ENCODE results near the gene CPA4.

Gene CPA4

GRCh38 chr7:130366564-130366963 is 73.6 kb downstream of the CPA4 start:
- DNase-seq: no peak

GRCh38 chr7:130367088-130367755 is 74.3 kb downstream of the CPA4 start:
- DNase-seq: no peak

- no peak for DNase-seq
Observed at GRCh38 chr7:130367836-130368746, 75.1 kb downstream of the CPA4 start.

GRCh38 chr7:130369110-130369711 is 76.2 kb downstream of the CPA4 start:
- no peak for DNase-seq

- no peak for DNase-seq
Observed at GRCh38 chr7:130369831-130370550, 77.0 kb downstream of the CPA4 start.

GRCh38 chr7:130371046-130371445 is 78.1 kb downstream of the CPA4 start:
- no peak for DNase-seq

- no peak for DNase-seq
Observed at GRCh38 chr7:130372402-130373165, 79.6 kb downstream of the CPA4 start.
